ENCODE data around the gene GZF1.
A peak's percentile ranks its signal among the peaks of the same experiment; 100 is the strongest.

Gene GZF1

DNA sequence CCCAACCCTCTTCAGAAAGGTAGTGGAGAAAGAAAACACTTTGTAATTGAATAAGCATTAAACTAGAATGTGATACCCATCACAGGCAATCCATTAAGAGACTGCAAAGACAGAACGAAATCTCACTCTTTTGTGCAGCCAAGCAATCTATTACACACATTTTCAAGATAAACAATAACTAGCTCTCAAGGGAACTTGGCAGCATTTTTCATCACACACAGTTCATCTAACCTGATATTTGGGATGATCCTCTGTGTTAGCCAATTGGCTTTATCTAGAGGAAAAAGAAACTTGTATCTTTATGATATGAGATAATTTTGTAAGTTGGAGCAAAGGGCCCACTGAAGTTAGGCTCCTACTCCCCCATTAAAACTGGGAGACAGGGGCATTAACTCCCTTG, 1.5 kb upstream of the GZF1 start:
- Histone ChIP-seq H3K9ac (peak overlapping the region; percentile 88 to 98 (median 93); a peak in 19 of 22 replicates), H3K9me3 (replicated peaks in 1 of 11) (no peaks in the 10 kb centered on the region), H3K4me1 (peaks cover 60 to 80% (median 69%) of the 10 kb centered on the region in 10 experiments), H3K27ac (peak overlapping the region; percentile 93 to 99 (median 95)), H4K20me1 (peaks cover 23 to 51% (median 42%) of the 10 kb centered on the region in 11 experiments; a peak in 20 of 22 replicates), H3K4me3 (peak overlapping the region in 5 of 10 experiments; percentile 58 to 92 (median 89); a peak in 9 of 20 replicates), H3K4me2 (peak overlapping the region; percentile 86 to 97 (median 93)), H3K36me3 (peaks cover 14 to 26% (median 24%) of the 10 kb centered on the region in 11 experiments), H3K27me3 (no peaks in the 10 kb centered on the region)
- no peak for TF ChIP-seq Cebpa-rat (IDR thresholded peaks at IDR 0.05)

DNA sequence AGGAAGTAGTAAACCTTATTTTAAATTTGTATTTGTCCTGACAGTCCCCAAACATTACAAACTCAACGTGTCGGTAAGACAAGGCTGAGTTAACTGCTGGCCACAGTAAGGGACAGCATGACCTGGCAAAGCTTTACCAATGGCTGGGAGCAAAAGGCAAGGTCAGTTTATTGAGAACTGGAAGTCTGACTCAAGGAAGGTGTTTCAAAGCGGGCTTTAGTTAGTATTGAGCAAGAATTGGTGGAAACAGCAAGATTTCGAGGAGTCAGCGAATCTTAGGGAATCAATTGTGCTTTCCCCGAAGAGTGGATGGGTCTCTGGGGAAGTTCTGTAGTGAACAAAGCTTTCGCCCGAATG, 885 bp upstream of the GZF1 start:
- no peak for TF ChIP-seq Cebpa-rat (IDR thresholded peaks at IDR 0.05)
- Histone ChIP-seq H3K27ac (peak overlapping the region; percentile 93 to 99 (median 95)), H3K9ac (peak overlapping the region; percentile 88 to 98 (median 93)), H3K27me3 (no peaks in the 10 kb centered on the region), H3K36me3 (peaks cover 16 to 26% (median 24%) of the 10 kb centered on the region in 11 experiments), H3K4me3 (peak overlapping the region; percentile 58 to 95 (median 90)), H3K9me3 (replicated peaks in 1 of 11) (no peaks in the 10 kb centered on the region), H3K4me2 (peak overlapping the region; percentile 86 to 97 (median 93)), H4K20me1 (peaks cover 24 to 51% (median 42%) of the 10 kb centered on the region in 11 experiments; a peak in 21 of 22 replicates), H3K4me1 (peaks cover 60 to 80% (median 70%) of the 10 kb centered on the region in 10 experiments)

DNA sequence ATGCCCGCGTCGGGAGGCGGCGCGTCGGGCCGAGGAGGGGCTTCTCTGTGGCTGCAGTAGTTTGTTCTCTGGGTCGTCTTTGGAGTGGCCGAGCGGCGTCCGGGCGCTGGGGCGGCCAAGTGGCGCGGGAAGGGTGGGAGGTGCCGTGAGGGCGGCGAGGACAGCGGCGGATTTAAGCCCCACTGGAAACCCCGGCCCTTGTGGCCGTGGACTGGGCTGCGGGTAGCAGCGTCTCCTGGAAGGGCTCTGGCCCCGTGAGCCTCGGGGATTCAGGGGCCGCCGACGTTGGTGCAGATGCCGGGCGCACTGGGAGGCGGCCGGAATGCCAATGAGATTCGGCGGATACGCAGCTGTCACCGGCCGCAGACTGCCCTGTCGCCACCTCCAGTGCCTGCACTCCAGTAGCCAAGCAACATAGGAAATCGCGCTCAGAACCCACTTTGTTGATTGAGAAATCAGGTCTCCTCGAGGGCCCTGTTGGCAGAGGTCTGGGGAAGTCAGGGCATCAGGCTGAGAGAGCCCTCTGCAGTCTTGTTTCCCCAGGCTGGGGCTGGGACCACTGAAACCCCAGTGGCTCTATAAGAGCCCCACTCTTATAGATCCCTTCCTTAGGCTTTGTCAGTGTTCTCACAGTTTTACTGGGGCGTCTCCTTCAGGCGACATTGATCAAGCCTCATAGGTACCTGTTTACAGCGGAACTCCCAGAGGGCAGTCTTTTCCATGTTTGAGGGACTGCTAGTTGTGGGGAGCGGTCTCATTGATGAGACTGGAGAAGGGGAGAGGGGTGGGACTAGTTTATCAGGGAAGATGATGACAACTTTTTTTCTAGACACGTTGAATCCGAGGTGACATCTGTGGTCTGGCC, 642 bp downstream of the GZF1 start:
- H3K4me2 ChIP-seq = peak overlapping the region; percentile 86 to 96 (median 94)
- H4K20me1 ChIP-seq = peaks cover 36 to 55% (median 52%) of the 10 kb centered on the region in 11 experiments; a peak in 21 of 22 replicates
- no peaks in the 10 kb centered on the region for H3K27me3 ChIP-seq
- H3K36me3 ChIP-seq = peaks cover 21 to 36% (median 33%) of the 10 kb centered on the region in 11 experiments
- peak overlapping the region; percentile 87 to 99 (median 95) for H3K27ac ChIP-seq
- H3K9ac ChIP-seq = peak overlapping the region; percentile 88 to 98 (median 94)
- peak overlapping the region; percentile 85 to 95 (median 91) for H3K4me3 ChIP-seq
- TF ChIP-seq Cebpa-rat (IDR thresholded peaks at IDR 0.05) = peak in 2 of 11 experiments; percentile 43 to 72; a peak in 2 of 22 replicates
- no peaks in the 10 kb centered on the region for H3K9me3 ChIP-seq (replicated peaks in 1 of 11)
- peaks cover 54 to 80% (median 69%) of the 10 kb centered on the region in 10 experiments for H3K4me1 ChIP-seq

DNA sequence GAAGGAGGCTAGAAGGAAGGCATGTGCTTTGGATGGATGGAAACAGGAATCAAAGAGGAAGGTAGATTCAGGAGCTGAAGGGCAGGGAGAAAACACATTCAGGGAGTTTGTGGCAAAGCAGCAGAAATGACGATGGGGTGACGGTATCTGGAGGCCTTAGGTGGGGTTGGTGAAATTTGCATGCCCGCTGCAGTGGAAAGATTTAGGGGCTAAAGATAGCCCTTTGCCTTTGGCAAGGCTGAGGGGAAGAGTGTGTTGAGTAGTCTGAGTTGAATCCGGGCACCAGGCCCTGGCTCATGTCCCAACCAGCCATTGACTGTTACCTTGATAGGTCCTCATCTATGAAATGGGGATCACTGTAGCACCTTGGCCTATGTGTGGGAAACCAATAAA, 1.3 kb downstream of the GZF1 start:
- Histone ChIP-seq H3K27ac (peak overlapping the region in 10 of 11 experiments; percentile 93 to 99 (median 96); a peak in 21 of 22 replicates), H3K36me3 (peaks cover 21 to 43% (median 39%) of the 10 kb centered on the region in 11 experiments), H3K4me2 (peak overlapping the region; percentile 86 to 96 (median 94)), H3K4me1 (peaks cover 53 to 86% (median 68%) of the 10 kb centered on the region in 10 experiments), H3K27me3 (no peaks in the 10 kb centered on the region), H3K9ac (peak overlapping the region; percentile 88 to 98 (median 94)), H3K9me3 (replicated peaks in 1 of 11) (no peaks in the 10 kb centered on the region), H4K20me1 (peaks cover 39 to 61% (median 57%) of the 10 kb centered on the region in 11 experiments; a peak in 21 of 22 replicates), H3K4me3 (peak overlapping the region; percentile 85 to 95 (median 91))
- TF ChIP-seq Cebpa-rat (IDR thresholded peaks at IDR 0.05) = no peak

DNA sequence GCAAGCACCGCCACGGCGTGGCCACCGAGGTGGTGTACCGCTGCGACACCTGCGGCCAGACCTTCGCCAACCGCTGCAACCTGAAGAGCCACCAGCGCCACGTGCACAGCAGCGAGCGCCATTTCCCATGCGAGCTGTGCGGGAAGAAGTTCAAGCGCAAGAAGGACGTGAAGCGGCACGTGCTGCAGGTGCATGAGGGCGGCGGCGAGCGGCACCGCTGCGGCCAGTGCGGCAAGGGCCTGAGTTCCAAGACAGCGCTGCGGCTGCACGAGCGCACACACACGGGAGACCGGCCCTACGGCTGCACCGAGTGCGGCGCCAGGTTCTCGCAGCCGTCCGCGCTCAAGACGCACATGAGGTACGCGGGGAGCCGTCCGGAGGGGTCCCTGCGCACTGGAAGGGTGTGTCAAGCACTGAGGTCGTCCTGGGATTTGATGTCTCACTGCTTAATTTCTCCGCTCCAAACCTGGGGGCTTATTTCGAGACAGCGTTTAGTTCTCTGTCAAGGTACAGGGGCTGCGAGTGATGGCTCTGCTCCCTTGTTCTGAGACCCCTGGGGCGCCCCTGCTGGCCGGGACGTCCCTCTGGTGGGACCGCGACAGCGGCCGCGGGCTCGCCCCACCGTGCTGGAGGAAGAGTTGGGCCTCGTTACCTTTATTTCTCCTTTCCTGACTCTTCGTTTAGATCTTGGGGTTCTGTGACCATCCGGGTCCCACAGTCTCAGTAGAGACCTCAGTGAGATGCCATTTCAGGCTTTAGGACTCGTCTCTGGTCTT, 3.6 kb downstream of the GZF1 start:
- H3K4me1 ChIP-seq = peaks cover 35 to 73% (median 51%) of the 10 kb centered on the region in 10 experiments
- H3K36me3 ChIP-seq = peaks cover 42 to 66% (median 62%) of the 10 kb centered on the region in 11 experiments
- peak overlapping the region in 5 of 11 experiments; percentile 19 to 72 (median 49); a peak in 8 of 22 replicates for H3K27ac ChIP-seq
- peaks cover 48 to 84% (median 73%) of the 10 kb centered on the region in 11 experiments; a peak in 21 of 22 replicates for H4K20me1 ChIP-seq
- H3K27me3 ChIP-seq = no peaks in the 10 kb centered on the region
- TF ChIP-seq Cebpa-rat (IDR thresholded peaks at IDR 0.05) = no peak
- peak overlapping the region in 6 of 11 experiments; percentile 4 to 67 (median 38); a peak in 9 of 22 replicates for H3K9ac ChIP-seq
- peak overlapping the region; percentile 41 to 95 (median 56) for H3K4me2 ChIP-seq
- peak overlapping the region in 4 of 10 experiments; percentile 13 to 31 (median 19); a peak in 7 of 20 replicates for H3K4me3 ChIP-seq
- H3K9me3 ChIP-seq (replicated peaks in 1 of 11) = no peaks in the 10 kb centered on the region

DNA sequence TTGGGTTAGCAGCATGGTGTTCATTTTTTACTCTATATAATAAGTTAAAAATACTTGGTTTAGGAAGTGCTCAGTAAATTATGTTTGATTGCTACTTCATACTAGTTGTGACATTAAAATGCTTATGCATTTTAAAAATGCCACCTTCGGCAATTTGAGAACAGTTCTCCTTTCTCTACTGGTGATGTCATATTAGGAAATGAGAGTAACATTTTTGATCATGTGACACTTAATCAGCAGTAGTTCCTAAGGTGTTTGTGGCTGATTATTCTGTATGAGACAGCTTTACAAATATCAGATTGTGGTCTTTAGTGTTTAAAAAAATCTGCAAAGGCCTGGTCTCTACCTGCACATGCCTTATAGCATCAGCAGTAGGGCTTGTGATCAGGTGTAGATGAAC, 4.4 kb downstream of the GZF1 start:
- Histone ChIP-seq H3K4me2 (peak overlapping the region; percentile 41 to 95 (median 56); a peak in 21 of 22 replicates), H3K36me3 (peaks cover 50 to 74% (median 70%) of the 10 kb centered on the region in 11 experiments)

DNA sequence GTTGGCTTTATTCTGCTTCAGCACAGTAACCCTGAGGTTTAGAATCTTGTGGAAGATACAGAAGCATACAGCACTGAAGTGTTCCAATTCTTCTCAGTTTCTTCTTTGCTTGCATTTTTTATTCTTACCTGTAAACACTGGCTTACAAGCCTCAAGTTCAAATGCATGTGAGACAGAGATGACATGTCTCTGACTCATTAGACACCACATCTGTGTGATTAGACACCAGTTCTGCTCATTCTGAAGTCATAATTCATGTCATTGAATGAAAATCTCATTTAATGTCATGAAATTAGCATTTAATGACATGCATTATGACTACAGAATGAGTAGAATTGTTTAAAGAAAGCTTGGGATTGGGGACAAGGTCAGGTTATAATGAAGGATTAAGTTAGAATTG, 5.8 kb downstream of the GZF1 start:
- Histone ChIP-seq H3K36me3 (peaks cover 62 to 88% (median 84%) of the 10 kb centered on the region in 11 experiments), H3K9me3 (replicated peaks in 1 of 11) (no peaks in the 10 kb centered on the region), H3K27me3 (no peaks in the 10 kb centered on the region), H4K20me1 (peaks cover 48 to 100% (median 82%) of the 10 kb centered on the region in 11 experiments; a peak in 21 of 22 replicates), H3K4me2 (peak overlapping the region in 3 of 11 experiments; percentile 95; a peak in 5 of 22 replicates), H3K4me3 (no peak overlapping the region), H3K4me1 (peaks cover 27 to 83% (median 41%) of the 10 kb centered on the region in 10 experiments), H3K9ac (no peak overlapping the region), H3K27ac (no peak overlapping the region)
- no peak for TF ChIP-seq Cebpa-rat (IDR thresholded peaks at IDR 0.05)

More for the DNA sequence above, 4.4 kb downstream of the GZF1 start:
- H3K4me3 ChIP-seq = peak overlapping the region in 3 of 10 experiments; percentile 7 to 31 (median 22); a peak in 6 of 20 replicates
- TF ChIP-seq Cebpa-rat (IDR thresholded peaks at IDR 0.05) = no peak
- peak overlapping the region in 5 of 11 experiments; percentile 4 to 67 (median 32); a peak in 7 of 22 replicates for H3K9ac ChIP-seq
- H4K20me1 ChIP-seq = peaks cover 48 to 92% (median 79%) of the 10 kb centered on the region in 11 experiments; a peak in 21 of 22 replicates
- peak overlapping the region in 5 of 11 experiments; percentile 19 to 72 (median 49); a peak in 7 of 22 replicates for H3K27ac ChIP-seq
- H3K4me1 ChIP-seq = peaks cover 28 to 75% (median 43%) of the 10 kb centered on the region in 10 experiments
- H3K9me3 ChIP-seq (replicated peaks in 1 of 11) = no peaks in the 10 kb centered on the region
- H3K27me3 ChIP-seq = no peaks in the 10 kb centered on the region
